Fibroblast of lung (primary cell): ENCODE results near the gene ABCF2. TPM values are rescaled to one million over a fixed set of nuclear protein-coding genes. Genes with fewer than 3 reads are reported as not detected.
A peak's percentile ranks its signal among the peaks of the same experiment; 100 is the strongest.

Source experiments
- DNase-seq, 2 donors: peaks; one replicate each; pipeline versions ENCODE4 v3.0.0 to v3.0.0-alpha.2; 2010; ENCODE audit warnings: low read depth in 2 of 2
- H2AFZ ChIP-seq: 2 replicates; pipeline ENCODE4 v1.5.1; 2012; ENCODE audit warnings: low read length, control low read depth, inconsistent platforms
- H3K27ac ChIP-seq: 2 replicates; pipeline ENCODE4 v1.5.1; 2011; ENCODE audit warnings: low read length, control low read depth; ENCODE audit not compliant: insufficient read depth
- H3K27me3 ChIP-seq: 2 replicates; pipeline ENCODE4 v1.5.1; 2011; ENCODE audit warnings: mild to moderate bottlenecking, low read length; ENCODE audit not compliant: control insufficient read depth, insufficient read depth
- H3K36me3 ChIP-seq: 2 replicates; pipeline ENCODE4 v1.5.1; 2011; ENCODE audit warnings: low read length; ENCODE audit not compliant: control insufficient read depth, insufficient read depth
- H3K4me1 ChIP-seq: 2 replicates; pipeline ENCODE4 v1.5.1; 2011; ENCODE audit warnings: low read length; ENCODE audit not compliant: control insufficient read depth, insufficient read depth; ENCODE audit errors: extremely low read depth
- H3K4me2 ChIP-seq: 2 replicates; pipeline ENCODE4 v1.5.1; 2011; ENCODE audit warnings: low read length, control low read depth; ENCODE audit not compliant: insufficient read depth; ENCODE audit errors: extremely low read depth
- H3K4me3 ChIP-seq, 4 experiments: fragments of 200-600 bp in 1 of 4; sonication (generic) in 1 of 4; replicated peaks in 1 of 4; 2 replicates each; pipeline ENCODE4 v1.5.1; 2011 to 2016; ENCODE audit warnings: low read length in 4 of 4, low read depth in 3 of 4, mild to moderate bottlenecking in 3 of 4, control low read depth in 2 of 4, inconsistent platforms in 1 of 4, mixed read lengths in 1 of 4; ENCODE audit not compliant: insufficient read depth in 1 of 4; ENCODE audit errors: control extremely low read depth in 1 of 4
- H3K79me2 ChIP-seq: 2 replicates; pipeline ENCODE4 v1.5.1; 2012; ENCODE audit warnings: mild to moderate bottlenecking, low read length, inconsistent platforms; ENCODE audit not compliant: control insufficient read depth, insufficient read depth
- H3K9ac ChIP-seq: 2 replicates; pipeline ENCODE4 v1.5.1; 2011; ENCODE audit warnings: mild to moderate bottlenecking, low read length, control low read depth; ENCODE audit not compliant: insufficient read depth
- H3K9me3 ChIP-seq: 2 replicates; pipeline ENCODE4 v1.5.1; 2012; ENCODE audit warnings: low read depth, low read length; ENCODE audit not compliant: control insufficient read depth, insufficient read depth
- H4K20me1 ChIP-seq: 2 replicates; pipeline ENCODE4 v1.5.1; 2011; ENCODE audit warnings: low read length; ENCODE audit not compliant: control insufficient read depth, insufficient read depth; ENCODE audit errors: extremely low read depth
- CTCF ChIP-seq, 2 donors: IDR thresholded peaks in 1 of 2; conservative IDR thresholded peaks in 1 of 2; 1 replicate in 1 of 2; 2 replicates in 1 of 2; pipeline ENCODE4 v1.5.1; 2011 to 2012; ENCODE audit warnings: low read length in 2 of 2, control low read depth in 1 of 2, inconsistent platforms in 1 of 2, low read depth in 1 of 2, mild to moderate bottlenecking in 1 of 2
- EZH2 ChIP-seq: IDR thresholded peaks from 2 replicates; pipeline ENCODE4 v1.5.1; 2012; ENCODE audit warnings: low read length, control low read depth, mild to moderate bottlenecking; ENCODE audit errors: missing control alignments
- polyA plus RNA-seq, 2 donors: library from polyadenylated mRNA; depleted of rRNA in 1 of 2; stranded (reverse) in 1 of 2; unstranded in 1 of 2; fragments of >200 nt; gene quantifications; 2 replicates each; pipeline ENCODE4 v1.2.1, GENCODE V29; 2011 to 2012; ENCODE audit warnings: missing spikeins in 1 of 2
- total RNA-seq: library from RNA; depleted of rRNA; stranded (reverse); fragments of >200 nt; gene quantifications from 2 replicates; pipeline ENCODE4 v1.2.1, GENCODE V29; 2014

Gene ABCF2
- total and polyA plus RNA-seq, 2 donors (not counting 1 experiment from before 2014, with no cell fraction given) = 41.6 to 46.4 TPM

GRCh38 chr7:151232091-151232916, 5.3 kb upstream of the ABCF2 start, which contains the start of gene CHPF2:
CHPF2 (plus strand) TSS chr7:151232483; CDS start chr7:151234012, 1,529 bp downstream.
- H3K27me3 ChIP-seq = no peaks in the 10 kb centered on the region
- peak within 1 kb of the TSS; percentile 79 to 98 (median 91) for H3K4me3 ChIP-seq
- peak within 1 kb of the TSS; percentile 97 for H3K9ac ChIP-seq
- H3K4me1 ChIP-seq = peaks cover 6% of the 10 kb centered on the region
- no peaks in the 10 kb centered on the region for H3K9me3 ChIP-seq
- H2AFZ ChIP-seq = peak within 1 kb of the TSS; percentile 93
- H4K20me1 ChIP-seq = no peaks in the 10 kb centered on the region
- peak within 1 kb of the TSS; percentile 98 for H3K4me2 ChIP-seq
- DNase-seq = peak; percentile 83 to 88
- no peak for TF ChIP-seq CTCF (conservative IDR thresholded peaks at IDR 0.05 in 1 of 2, IDR thresholded peaks at IDR 0.05 in 1 of 2; ENCODE audit: low read depth in 1 of 2, low read length in 2 of 2)
- TF ChIP-seq EZH2 = no peak
- peaks cover 49% of the 10 kb centered on the region for H3K79me2 ChIP-seq
- peak within 1 kb of the TSS; percentile 90 for H3K27ac ChIP-seq
- peaks cover 8% of the 10 kb centered on the region for H3K36me3 ChIP-seq

GRCh38 chr7:151231080-151231479, 4.1 kb upstream of the ABCF2 start:
- H3K4me2 ChIP-seq = no peak overlapping the region

More at GRCh38 chr7:151231080-151231479, 4.1 kb upstream of the ABCF2 start:
- Histone ChIP-seq H3K79me2 (peaks cover 46% of the 10 kb centered on the region), H2AFZ (no peak overlapping the region), H3K9me3 (no peaks in the 10 kb centered on the region), H3K36me3 (peaks cover 4% of the 10 kb centered on the region), H4K20me1 (no peaks in the 10 kb centered on the region), H3K27me3 (no peaks in the 10 kb centered on the region), H3K9ac (no peak overlapping the region), H3K4me3 (no peak overlapping the region), H3K4me1 (peaks cover 8% of the 10 kb centered on the region), H3K27ac (no peak overlapping the region)
- no peak for DNase-seq
- TF ChIP-seq CTCF (conservative IDR thresholded peaks at IDR 0.05 in 1 of 2, IDR thresholded peaks at IDR 0.05 in 1 of 2; ENCODE audit: low read depth in 1 of 2, low read length in 2 of 2) (no peak), EZH2 (no peak)
